GM23338 (cell line): ENCODE data around the gene EXOC4. TPM values are rescaled to one million over a fixed set of nuclear protein-coding genes. Genes with fewer than 3 reads are reported as not detected.

Source experiments
- ATAC-seq: fragments of 200-7000 bp; cut with Tn5 transposase; 3 replicates; pipeline ENCODE4 v1.9.1; 2020
- DNase-seq: peaks from one replicate; pipeline ENCODE4 v3.0.0-alpha.2; 2015; ENCODE audit warnings: low spot score
- H2AFZ ChIP-seq: fragments of 200-600 bp; sonication (generic); 2 replicates; pipeline ENCODE4 v1.8.0; 2016; ENCODE audit warnings: antibody characterized with exemption, mild to moderate bottlenecking, moderate library complexity
- H3F3A ChIP-seq: fragments of 200-600 bp; sonication (generic); replicated peaks from 2 replicates; pipeline ENCODE4 v1.8.0; 2017; ENCODE audit warnings: antibody characterized with exemption, mixed run types, low read depth
- H3K27ac ChIP-seq: fragments of 200-600 bp; sonication (generic); 2 replicates; pipeline ENCODE4 v1.6.1; 2016; ENCODE audit warnings: low read depth
- H3K27me3 ChIP-seq: fragments of 200-600 bp; sonication (generic); 2 replicates; pipeline ENCODE4 v1.8.0; 2016; ENCODE audit warnings: mild to moderate bottlenecking, mixed run types, moderate library complexity; ENCODE audit not compliant: insufficient read depth
- H3K36me3 ChIP-seq: fragments of 200-600 bp; sonication (generic); 2 replicates; pipeline ENCODE4 v1.8.0; 2016; ENCODE audit warnings: mild to moderate bottlenecking; ENCODE audit not compliant: insufficient read depth
- H3K4me1 ChIP-seq: fragments of 200-600 bp; sonication (generic); 2 replicates; pipeline ENCODE4 v1.8.0; 2016; ENCODE audit warnings: mild to moderate bottlenecking, moderate library complexity; ENCODE audit not compliant: insufficient read depth
- H3K4me2 ChIP-seq: fragments of 200-600 bp; sonication (generic); 2 replicates; pipeline ENCODE4 v1.7.1; 2017; ENCODE audit warnings: mixed run types
- H3K4me3 ChIP-seq: fragments of 200-600 bp; sonication (generic); 2 replicates; pipeline ENCODE4 v1.6.1; 2016; ENCODE audit warnings: mixed run types
- H3K79me2 ChIP-seq: fragments of 200-600 bp; sonication (generic); replicated peaks from 2 replicates; pipeline ENCODE4 v1.8.0; 2017; ENCODE audit warnings: mild to moderate bottlenecking; ENCODE audit not compliant: insufficient read depth
- H3K9me2 ChIP-seq: fragments of 200-600 bp; sonication (generic); 2 replicates; pipeline ENCODE4 v1.8.0; 2017; ENCODE audit not compliant: insufficient read depth
- H4K20me1 ChIP-seq: fragments of 200-600 bp; sonication (generic); replicated peaks from 2 replicates; pipeline ENCODE4 v1.8.0; 2017; ENCODE audit warnings: mild to moderate bottlenecking; ENCODE audit not compliant: insufficient read depth
- H3K27ac Mint-ChIP-seq: 2 replicates; pipeline ENCODE4 v1.8.0; 2020; ENCODE audit warnings: inconsistent platforms, mild to moderate bottlenecking, moderate library complexity, mixed read lengths
- H3K27me3 Mint-ChIP-seq: 3 replicates; pipeline ENCODE4 v1.8.0; 2022; ENCODE audit warnings: low read depth, mild to moderate bottlenecking, moderate library complexity, mixed read lengths, inconsistent platforms; ENCODE audit not compliant: insufficient read depth, poor library complexity
- H3K36me3 Mint-ChIP-seq: 3 replicates; pipeline ENCODE4 v1.8.0; 2021; ENCODE audit warnings: low read depth, mild to moderate bottlenecking, inconsistent platforms, moderate library complexity, mixed read lengths
- H3K4me1 Mint-ChIP-seq: 3 replicates; pipeline ENCODE4 v1.8.0; 2020; ENCODE audit warnings: mild to moderate bottlenecking, inconsistent platforms, mixed read lengths
- H3K4me3 Mint-ChIP-seq: 3 replicates; pipeline ENCODE4 v1.8.0; 2021; ENCODE audit warnings: moderate library complexity, mild to moderate bottlenecking, inconsistent platforms, mixed read lengths
- H3K9me3 Mint-ChIP-seq: 3 replicates; pipeline ENCODE4 v1.8.0; 2020; ENCODE audit warnings: moderate library complexity, mild to moderate bottlenecking, inconsistent platforms, mixed read lengths
- CREB1 ChIP-seq: fragments of 250-450 bp; sonication (Bioruptor Pico); IDR thresholded peaks from 2 replicates; pipeline ENCODE4 v1.5.0; 2020; ENCODE audit warnings: low read depth, mild to moderate bottlenecking, moderate library complexity
- EZH2 ChIP-seq: fragments of 200-600 bp; sonication (generic); IDR thresholded peaks from one replicate; pipeline ENCODE4 v1.8.0; 2017; ENCODE audit warnings: antibody characterized with exemption, mild to moderate bottlenecking, low read depth; ENCODE audit not compliant: unreplicated experiment
- JUNB ChIP-seq: IDR thresholded peaks from one replicate; pipeline ENCODE4 v1.6.1; 2016; ENCODE audit warnings: antibody characterized with exemption; ENCODE audit not compliant: unreplicated experiment
- NANOG ChIP-seq: IDR thresholded peaks from 2 replicates; pipeline ENCODE4 v1.6.1; 2016; ENCODE audit warnings: antibody characterized with exemption, borderline replicate concordance
- POLR2AphosphoS5 ChIP-seq: IDR thresholded peaks from 2 replicates; pipeline ENCODE4 v1.6.1; 2016; ENCODE audit warnings: antibody characterized with exemption, low read depth
- REST ChIP-seq: IDR thresholded peaks from one replicate; pipeline ENCODE4 v1.6.1; 2018; ENCODE audit warnings: antibody characterized with exemption; ENCODE audit not compliant: unreplicated experiment
- STAT1 ChIP-seq: IDR thresholded peaks from one replicate; pipeline ENCODE4 v1.6.1; 2016; ENCODE audit warnings: antibody characterized with exemption; ENCODE audit not compliant: unreplicated experiment
- ZNF331 ChIP-seq: fragments of 250-450 bp; sonication (Bioruptor Pico); IDR thresholded peaks from 2 replicates; pipeline ENCODE4 v1.5.0; 2020; ENCODE audit warnings: low read depth, mild to moderate bottlenecking, moderate library complexity
- ZNF462 ChIP-seq: fragments of 250-450 bp; sonication (Bioruptor Pico); IDR thresholded peaks from 2 replicates; pipeline ENCODE4 v1.5.0; 2020; ENCODE audit warnings: mild to moderate bottlenecking, moderate library complexity
- polyA plus RNA-seq: library from polyadenylated mRNA; unstranded; fragments of >200 nt; fragmentation: Nextera tagmentation; extraction: Ambion mirVana; gene quantifications from 2 replicates; pipeline ENCODE4 v1.2.1, GENCODE V29; 2016
- total RNA-seq: library from RNA; depleted of rRNA; stranded (reverse); fragments of >200 nt; shearing (Covaris generic); gene quantifications from 2 replicates; pipeline ENCODE4 v1.2.3, GENCODE V29; 2014
- TF ChIP-seq, protein P1 (sequence below), 2 experiments: fragments of 200-600 bp in 1 of 2; sonication (generic) in 1 of 2; conservative IDR thresholded peaks; 2 replicates each; pipeline versions ENCODE4 v1.5.1 to v1.6.1; 2016 to 2017; ENCODE audit warnings: antibody characterized with exemption in 2 of 2, low read depth in 2 of 2, mild to moderate bottlenecking in 2 of 2, moderate library complexity in 1 of 2

EXOC4 gene
- total and polyA plus RNA-seq, 2 experiments from 2014 or later, result 37.5 to 52.7 TPM

- no peaks in the 10 kb centered on the region for H3F3A ChIP-seq
- H3K4me1 Mint-ChIP-seq, result peaks cover 14% of the 10 kb centered on the region
Observed at GRCh38 chr7:133442818-133443217, 189.9 kb downstream of the EXOC4 start.

More at GRCh38 chr7:133442818-133443217, 189.9 kb downstream of the EXOC4 start:
- no peaks in the 10 kb centered on the region for H3K27me3 ChIP-seq
- no peak overlapping the region for H3K27ac ChIP-seq
- no peaks in the 10 kb centered on the region for H4K20me1 ChIP-seq
- H2AFZ ChIP-seq, result no peak overlapping the region
- Mint-ChIP-seq H3K27me3 (peaks cover 5% of the 10 kb centered on the region), H3K27ac (no peak overlapping the region; the same call in 1 of the 2 replicates), H3K4me3 (no peak overlapping the region), H3K9me3 (no peaks in the 10 kb centered on the region), H3K36me3 (no peaks in the 10 kb centered on the region; the same call in 2 of the 3 replicates)
- no peak for DNase-seq
- no peaks in the 10 kb centered on the region for H3K79me2 ChIP-seq
- TF ChIP-seq JUNB (no peak), POLR2AphosphoS5 (no peak), STAT1 (no peak), ZNF462 (no peak), CREB1 (CRISPR knock-in tag) (no peak), NANOG (no peak), ZNF331 (CRISPR knock-in tag) (no peak), REST (no peak), EZH2 (no peak)
- TF ChIP-seq, protein P1, sequence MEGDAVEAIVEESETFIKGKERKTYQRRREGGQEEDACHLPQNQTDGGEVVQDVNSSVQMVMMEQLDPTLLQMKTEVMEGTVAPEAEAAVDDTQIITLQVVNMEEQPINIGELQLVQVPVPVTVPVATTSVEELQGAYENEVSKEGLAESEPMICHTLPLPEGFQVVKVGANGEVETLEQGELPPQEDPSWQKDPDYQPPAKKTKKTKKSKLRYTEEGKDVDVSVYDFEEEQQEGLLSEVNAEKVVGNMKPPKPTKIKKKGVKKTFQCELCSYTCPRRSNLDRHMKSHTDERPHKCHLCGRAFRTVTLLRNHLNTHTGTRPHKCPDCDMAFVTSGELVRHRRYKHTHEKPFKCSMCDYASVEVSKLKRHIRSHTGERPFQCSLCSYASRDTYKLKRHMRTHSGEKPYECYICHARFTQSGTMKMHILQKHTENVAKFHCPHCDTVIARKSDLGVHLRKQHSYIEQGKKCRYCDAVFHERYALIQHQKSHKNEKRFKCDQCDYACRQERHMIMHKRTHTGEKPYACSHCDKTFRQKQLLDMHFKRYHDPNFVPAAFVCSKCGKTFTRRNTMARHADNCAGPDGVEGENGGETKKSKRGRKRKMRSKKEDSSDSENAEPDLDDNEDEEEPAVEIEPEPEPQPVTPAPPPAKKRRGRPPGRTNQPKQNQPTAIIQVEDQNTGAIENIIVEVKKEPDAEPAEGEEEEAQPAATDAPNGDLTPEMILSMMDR (conservative IDR thresholded peaks at IDR 0.05; ENCODE audit: low read depth in 2 of 2), result no peak
- H3K4me1 ChIP-seq, result peaks cover 9% of the 10 kb centered on the region; the same call in 1 of the 2 replicates
- H3K4me3 ChIP-seq, result no peak overlapping the region
- peak; percentile 64 for ATAC-seq
- no peaks in the 10 kb centered on the region for H3K36me3 ChIP-seq
- no peak overlapping the region for H3K4me2 ChIP-seq
- peaks cover 10% of the 10 kb centered on the region; the same call in 1 of the 2 replicates for H3K9me2 ChIP-seq
